HFF-Myc (cell line): ENCODE results near the gene ACVRL1.

ENCODE experiments used
- DNase-seq: peaks from one replicate; pipeline ENCODE4 v3.0.0-alpha.2; 2011; ENCODE audit warnings: low read depth; ENCODE audit errors: extremely low read depth
- H3K4me3 ChIP-seq: replicated peaks from 2 replicates; pipeline ENCODE4 v1.5.1; 2011; ENCODE audit warnings: low read depth, mild to moderate bottlenecking, control low read depth, low read length
- TF ChIP-seq, protein P1 (sequence below): IDR thresholded peaks from 2 replicates; pipeline ENCODE4 v1.5.1; 2012; ENCODE audit warnings: mild to moderate bottlenecking, low read depth, low read length, control low read depth; ENCODE audit errors: missing control alignments

The ACVRL1 gene

DNA sequence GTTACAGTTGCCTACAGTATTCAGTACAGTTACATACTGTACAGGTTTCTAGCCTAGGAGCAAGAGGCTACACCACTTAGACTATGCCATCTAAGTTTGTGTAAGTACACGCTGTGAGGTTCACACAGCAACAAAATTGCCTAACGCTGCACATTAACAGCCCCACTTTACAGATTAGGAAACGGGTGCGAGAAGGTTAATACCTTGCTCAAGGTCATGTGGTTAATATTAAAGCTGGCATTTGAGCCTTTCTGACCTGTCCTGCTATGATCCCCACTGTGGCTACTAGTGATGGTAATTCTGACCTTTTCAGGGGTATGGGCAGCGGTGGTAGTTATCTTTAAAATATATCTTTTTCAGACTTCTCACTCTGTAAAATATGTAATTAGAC, 65.1 kb downstream of the ACVRL1 start:
- no peak for DNase-seq
- TF ChIP-seq, protein P1, sequence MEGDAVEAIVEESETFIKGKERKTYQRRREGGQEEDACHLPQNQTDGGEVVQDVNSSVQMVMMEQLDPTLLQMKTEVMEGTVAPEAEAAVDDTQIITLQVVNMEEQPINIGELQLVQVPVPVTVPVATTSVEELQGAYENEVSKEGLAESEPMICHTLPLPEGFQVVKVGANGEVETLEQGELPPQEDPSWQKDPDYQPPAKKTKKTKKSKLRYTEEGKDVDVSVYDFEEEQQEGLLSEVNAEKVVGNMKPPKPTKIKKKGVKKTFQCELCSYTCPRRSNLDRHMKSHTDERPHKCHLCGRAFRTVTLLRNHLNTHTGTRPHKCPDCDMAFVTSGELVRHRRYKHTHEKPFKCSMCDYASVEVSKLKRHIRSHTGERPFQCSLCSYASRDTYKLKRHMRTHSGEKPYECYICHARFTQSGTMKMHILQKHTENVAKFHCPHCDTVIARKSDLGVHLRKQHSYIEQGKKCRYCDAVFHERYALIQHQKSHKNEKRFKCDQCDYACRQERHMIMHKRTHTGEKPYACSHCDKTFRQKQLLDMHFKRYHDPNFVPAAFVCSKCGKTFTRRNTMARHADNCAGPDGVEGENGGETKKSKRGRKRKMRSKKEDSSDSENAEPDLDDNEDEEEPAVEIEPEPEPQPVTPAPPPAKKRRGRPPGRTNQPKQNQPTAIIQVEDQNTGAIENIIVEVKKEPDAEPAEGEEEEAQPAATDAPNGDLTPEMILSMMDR: no peak

DNA sequence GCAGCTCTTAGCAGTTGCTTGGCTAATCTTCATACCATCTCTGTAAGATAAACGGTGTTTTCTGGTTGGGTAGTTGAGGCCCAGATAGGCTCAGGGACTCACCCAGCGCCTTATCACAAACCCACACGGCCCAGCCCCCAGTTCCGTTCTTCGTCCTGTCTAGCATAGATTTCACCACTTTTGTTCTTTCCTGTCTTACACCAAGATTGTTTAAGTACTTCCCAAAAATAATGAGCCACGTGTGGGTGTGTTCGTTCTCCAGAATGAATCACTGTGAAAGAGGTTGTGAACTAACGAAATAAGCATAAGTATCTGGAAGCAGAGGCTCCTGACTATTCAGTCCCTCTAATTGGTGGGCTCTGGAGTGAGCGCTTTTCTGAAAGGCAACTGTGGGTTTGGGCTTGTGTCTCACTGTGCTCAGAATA, 65.6 kb downstream of the ACVRL1 start:
- no peak overlapping the region for H3K4me3 ChIP-seq
- no peak for DNase-seq
- TF ChIP-seq, protein P1: no peak

More for the DNA sequence above, 65.1 kb downstream of the ACVRL1 start:
- no peak overlapping the region for H3K4me3 ChIP-seq
